ENCODE data around the gene RASGRP3.

RASGRP3 gene

GRCh38 chr2:33526921-33527320 is 50.5 kb downstream of the RASGRP3 start:
- DNase-seq, result no peak

- DNase-seq, result no peak
Measured at GRCh38 chr2:33528441-33528950, 52.0 kb downstream of the RASGRP3 start.

- no peak for DNase-seq
Measured at GRCh38 chr2:33529771-33530481, 53.5 kb downstream of the RASGRP3 start.

- no peak for DNase-seq
Measured at GRCh38 chr2:33530690-33531548, 54.5 kb downstream of the RASGRP3 start.

GRCh38 chr2:33531549-33532059 is 55.2 kb downstream of the RASGRP3 start:
- no peak for DNase-seq

- no peak for DNase-seq
Measured at GRCh38 chr2:33532146-33532545, 55.7 kb downstream of the RASGRP3 start.

- DNase-seq, result no peak
Measured at GRCh38 chr2:33532966-33533365, 56.5 kb downstream of the RASGRP3 start.

GRCh38 chr2:33535421-33535820 is 59.0 kb downstream of the RASGRP3 start:
- no peak for DNase-seq

GRCh38 chr2:33541243-33541642 is 64.8 kb downstream of the RASGRP3 start:
- DNase-seq, result no peak

- no peak for DNase-seq
Measured at GRCh38 chr2:33550206-33550605, 73.8 kb downstream of the RASGRP3 start.

- no peak for DNase-seq
Measured at GRCh38 chr2:33552758-33553461, 76.5 kb downstream of the RASGRP3 start.

- DNase-seq, result no peak
Measured at GRCh38 chr2:33555681-33556080, 79.2 kb downstream of the RASGRP3 start.

- DNase-seq, result no peak
Measured at GRCh38 chr2:33559328-33559727, 82.9 kb downstream of the RASGRP3 start.

- no peak for DNase-seq
Measured at GRCh38 chr2:33560017-33560416, 83.6 kb downstream of the RASGRP3 start.

GRCh38 chr2:33561872-33562271 is 85.4 kb downstream of the RASGRP3 start:
- no peak for DNase-seq

- no peak for DNase-seq
Measured at GRCh38 chr2:33570681-33571080, 94.2 kb downstream of the RASGRP3 start.

- DNase-seq, result no peak
Measured at GRCh38 chr2:33573657-33574056, 97.2 kb downstream of the RASGRP3 start.

- DNase-seq, result no peak
Measured at GRCh38 chr2:33577084-33577483, 100.6 kb downstream of the RASGRP3 start.

- no peak for DNase-seq
Measured at GRCh38 chr2:33577668-33578067, 101.2 kb downstream of the RASGRP3 start.

- DNase-seq, result no peak
Measured at GRCh38 chr2:33579227-33579626, 102.8 kb downstream of the RASGRP3 start.

GRCh38 chr2:33581872-33582271 is 105.4 kb downstream of the RASGRP3 start:
- no peak for DNase-seq

GRCh38 chr2:33583194-33583938 is 106.9 kb downstream of the RASGRP3 start:
- no peak for DNase-seq
